GM21367 (cell line): ENCODE measurements around the gene SNORC.
A peak's percentile ranks its signal among the peaks of the same experiment; 100 is the strongest.
"Not testable (repeated sequence)": the region's sequence is repeated elsewhere in the genome, so short reads cannot be mapped to it uniquely, and the experiment has no call there.

Source experiments
- ATAC-seq: cut with Tn5 transposase; IDR thresholded peaks from one replicate; pipeline ENCODE4 v1.9.1; 2021; ENCODE audit not compliant: unreplicated experiment

SNORC gene

GRCh38 chr2:232870018-232870765 lies at the start of gene SNORC:
Gene SNORC, plus strand, starts transcription at chr2:232870264. Its CDS starts 78 bp downstream, at chr2:232870342.
- ATAC-seq, result no peak

- no peak for ATAC-seq
Measured at GRCh38 chr2:232829988-232830387, 40.1 kb upstream of the SNORC start.

- ATAC-seq, result no peak
Measured at GRCh38 chr2:232831496-232831895, 38.6 kb upstream of the SNORC start.

GRCh38 chr2:232833830-232834229 lies 36.2 kb upstream of the SNORC start:
- no peak for ATAC-seq

- no peak for ATAC-seq
Measured at GRCh38 chr2:232835687-232836208, 34.3 kb upstream of the SNORC start.

GRCh38 chr2:232836934-232837333 lies 33.1 kb upstream of the SNORC start:
- no peak for ATAC-seq

GRCh38 chr2:232838406-232838874 lies 31.6 kb upstream of the SNORC start:
- ATAC-seq, result peak; percentile 66

GRCh38 chr2:232839411-232840079 lies 30.5 kb upstream of the SNORC start:
- no peak for ATAC-seq

GRCh38 chr2:232842689-232843088 lies 27.4 kb upstream of the SNORC start:
- ATAC-seq, result no peak

GRCh38 chr2:232843834-232844233 lies 26.2 kb upstream of the SNORC start:
- no peak for ATAC-seq

GRCh38 chr2:232846055-232846454 lies 24.0 kb upstream of the SNORC start:
- no peak for ATAC-seq

- ATAC-seq, result no peak
Measured at GRCh38 chr2:232850039-232850438, 20.0 kb upstream of the SNORC start.

- ATAC-seq, result not testable (repeated sequence)
Measured at GRCh38 chr2:232852081-232852480, 18.0 kb upstream of the SNORC start.

GRCh38 chr2:232852676-232853075 lies 17.4 kb upstream of the SNORC start:
- ATAC-seq, result no peak

GRCh38 chr2:232854082-232854481 lies 16.0 kb upstream of the SNORC start:
- no peak for ATAC-seq

GRCh38 chr2:232857158-232857563 lies 12.9 kb upstream of the SNORC start:
- no peak for ATAC-seq

GRCh38 chr2:232859385-232859916 lies 10.6 kb upstream of the SNORC start:
- ATAC-seq, result no peak

- ATAC-seq, result no peak
Measured at GRCh38 chr2:232860593-232861241, 9.3 kb upstream of the SNORC start.

GRCh38 chr2:232861353-232861752 lies 8.7 kb upstream of the SNORC start:
- no peak for ATAC-seq

- ATAC-seq, result no peak
Measured at GRCh38 chr2:232863996-232864395, 6.1 kb upstream of the SNORC start.

GRCh38 chr2:232865165-232865564 lies 4.9 kb upstream of the SNORC start:
- no peak for ATAC-seq
